HepG2 (cell line): ENCODE measurements around the gene OR52I2. TPM values are rescaled to one million over a fixed set of nuclear protein-coding genes. Genes with fewer than 3 reads are reported as not detected.

Experiments used
- HDAC6 ChIP-seq: fragments of 200-600 bp; sonication (generic); IDR thresholded peaks from 2 replicates; pipeline ENCODE4 v1.7.0; 2017; ENCODE audit warnings: mild to moderate bottlenecking, antibody characterized with exemption, low read length, low read depth
- NCOR1 ChIP-seq: fragments of 200-600 bp; sonication (generic); IDR thresholded peaks from 2 replicates; pipeline ENCODE4 v1.7.0; 2017; ENCODE audit warnings: antibody characterized with exemption, low read length, borderline replicate concordance
- ONECUT2 ChIP-seq: sonication (generic); formaldehyde crosslinking; IDR thresholded peaks from 2 replicates; pipeline ENCODE4 v1.4.0; 2020; ENCODE audit warnings: missing genetic modification reagents
- STAG1 ChIP-seq: sonication (generic); formaldehyde crosslinking; IDR thresholded peaks from 2 replicates; pipeline ENCODE4 v1.4.0; 2020; ENCODE audit warnings: missing genetic modification reagents
- ZNF557 ChIP-seq: sonication (generic); formaldehyde crosslinking; IDR thresholded peaks from 2 replicates; pipeline ENCODE4 v1.4.0; 2020; ENCODE audit warnings: missing genetic modification reagents
- ZNF839 ChIP-seq: sonication (generic); formaldehyde crosslinking; IDR thresholded peaks from 2 replicates; pipeline ENCODE4 v1.4.0; 2020; ENCODE audit warnings: missing genetic modification reagents, mild to moderate bottlenecking, borderline replicate concordance
- polyA plus RNA-seq, 8 experiments: library from polyadenylated mRNA; depleted of rRNA in 3 of 8; stranded (reverse) in 7 of 8; unstranded in 1 of 8; fragments of >200 nt; fragmentation: Illumina TruSeq in 4 of 8; extraction: Trizol in 4 of 8; gene quantifications; 2 replicates each; pipeline versions ENCODE4 v1.2.1 to v1.2.3, GENCODE V29; 2011 to 2016; ENCODE audit warnings: low read depth in 4 of 8, missing spikeins in 1 of 8, mixed read lengths in 1 of 8; ENCODE audit not compliant: insufficient read depth in 1 of 8
- total RNA-seq, 5 experiments: library from RNA; depleted of rRNA; stranded (reverse); fragments of >200 nt; fragmentation: Illumina TruSeq; extraction: Trizol; gene quantifications; 2 replicates each; pipeline ENCODE4 v1.2.3, GENCODE V29; 2016; ENCODE audit warnings: low read depth in 1 of 5
- TF ChIP-seq, protein P1 (sequence below): sonication (generic); formaldehyde crosslinking; IDR thresholded peaks from 2 replicates; pipeline ENCODE4 v1.5.0; 2020; ENCODE audit warnings: mild to moderate bottlenecking, missing genetic modification reagents, borderline replicate concordance
- TF ChIP-seq, protein P2 (sequence below): sonication (generic); formaldehyde crosslinking; IDR thresholded peaks from 2 replicates; pipeline ENCODE4 v1.5.0; 2020; ENCODE audit warnings: mild to moderate bottlenecking, missing genetic modification reagents, moderate library complexity
- TF ChIP-seq, protein P3 (sequence below): sonication (generic); formaldehyde crosslinking; conservative IDR thresholded peaks from 2 replicates; pipeline ENCODE4 v1.5.0; 2020; ENCODE audit warnings: missing genetic modification reagents

OR52I2 gene
- total and polyA plus RNA-seq, 2 of the 13 experiments (the other 11 are each of a cell fraction or from before 2014, with no cell fraction given) = not detected

DNA sequence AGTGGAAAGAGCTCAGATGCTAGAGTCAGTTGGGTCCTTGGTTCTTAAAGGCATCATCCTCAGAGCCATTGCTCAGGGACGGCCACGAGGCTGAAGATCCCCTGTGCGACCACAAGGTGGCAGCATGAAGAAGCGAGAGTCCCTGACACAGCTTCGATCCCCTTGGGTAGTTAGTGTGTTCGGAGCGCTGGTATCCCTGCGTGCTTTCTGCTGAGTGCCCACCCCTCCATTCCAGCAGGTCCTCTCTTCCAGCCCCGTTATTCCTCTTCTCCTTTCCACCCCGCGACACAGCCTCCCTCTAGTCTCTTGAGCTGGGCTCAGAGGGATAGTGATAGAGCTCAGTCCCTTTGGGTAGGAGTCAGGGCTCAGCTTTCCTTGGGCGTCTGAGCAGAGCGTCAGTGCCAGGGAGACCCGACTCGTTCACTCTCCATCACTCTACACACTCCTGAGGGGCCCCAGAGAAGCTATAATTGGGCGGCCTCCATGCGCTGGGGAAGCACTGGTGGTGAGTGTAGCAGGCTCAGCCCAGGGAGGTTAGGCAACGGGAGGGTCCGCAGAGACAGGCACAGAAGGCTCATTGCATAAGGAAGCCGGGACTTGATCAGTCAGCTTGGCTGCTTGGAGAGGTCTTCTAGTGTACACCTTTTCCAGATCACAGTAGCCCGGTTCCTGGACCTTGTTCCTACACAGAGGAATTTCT is 55.6 kb downstream of the OR52I2 start, which contains the start of gene OR51D1 (continued):
- TF ChIP-seq ZNF557 (CRISPR knock-in tag) = no peak
- TF ChIP-seq, protein P1, sequence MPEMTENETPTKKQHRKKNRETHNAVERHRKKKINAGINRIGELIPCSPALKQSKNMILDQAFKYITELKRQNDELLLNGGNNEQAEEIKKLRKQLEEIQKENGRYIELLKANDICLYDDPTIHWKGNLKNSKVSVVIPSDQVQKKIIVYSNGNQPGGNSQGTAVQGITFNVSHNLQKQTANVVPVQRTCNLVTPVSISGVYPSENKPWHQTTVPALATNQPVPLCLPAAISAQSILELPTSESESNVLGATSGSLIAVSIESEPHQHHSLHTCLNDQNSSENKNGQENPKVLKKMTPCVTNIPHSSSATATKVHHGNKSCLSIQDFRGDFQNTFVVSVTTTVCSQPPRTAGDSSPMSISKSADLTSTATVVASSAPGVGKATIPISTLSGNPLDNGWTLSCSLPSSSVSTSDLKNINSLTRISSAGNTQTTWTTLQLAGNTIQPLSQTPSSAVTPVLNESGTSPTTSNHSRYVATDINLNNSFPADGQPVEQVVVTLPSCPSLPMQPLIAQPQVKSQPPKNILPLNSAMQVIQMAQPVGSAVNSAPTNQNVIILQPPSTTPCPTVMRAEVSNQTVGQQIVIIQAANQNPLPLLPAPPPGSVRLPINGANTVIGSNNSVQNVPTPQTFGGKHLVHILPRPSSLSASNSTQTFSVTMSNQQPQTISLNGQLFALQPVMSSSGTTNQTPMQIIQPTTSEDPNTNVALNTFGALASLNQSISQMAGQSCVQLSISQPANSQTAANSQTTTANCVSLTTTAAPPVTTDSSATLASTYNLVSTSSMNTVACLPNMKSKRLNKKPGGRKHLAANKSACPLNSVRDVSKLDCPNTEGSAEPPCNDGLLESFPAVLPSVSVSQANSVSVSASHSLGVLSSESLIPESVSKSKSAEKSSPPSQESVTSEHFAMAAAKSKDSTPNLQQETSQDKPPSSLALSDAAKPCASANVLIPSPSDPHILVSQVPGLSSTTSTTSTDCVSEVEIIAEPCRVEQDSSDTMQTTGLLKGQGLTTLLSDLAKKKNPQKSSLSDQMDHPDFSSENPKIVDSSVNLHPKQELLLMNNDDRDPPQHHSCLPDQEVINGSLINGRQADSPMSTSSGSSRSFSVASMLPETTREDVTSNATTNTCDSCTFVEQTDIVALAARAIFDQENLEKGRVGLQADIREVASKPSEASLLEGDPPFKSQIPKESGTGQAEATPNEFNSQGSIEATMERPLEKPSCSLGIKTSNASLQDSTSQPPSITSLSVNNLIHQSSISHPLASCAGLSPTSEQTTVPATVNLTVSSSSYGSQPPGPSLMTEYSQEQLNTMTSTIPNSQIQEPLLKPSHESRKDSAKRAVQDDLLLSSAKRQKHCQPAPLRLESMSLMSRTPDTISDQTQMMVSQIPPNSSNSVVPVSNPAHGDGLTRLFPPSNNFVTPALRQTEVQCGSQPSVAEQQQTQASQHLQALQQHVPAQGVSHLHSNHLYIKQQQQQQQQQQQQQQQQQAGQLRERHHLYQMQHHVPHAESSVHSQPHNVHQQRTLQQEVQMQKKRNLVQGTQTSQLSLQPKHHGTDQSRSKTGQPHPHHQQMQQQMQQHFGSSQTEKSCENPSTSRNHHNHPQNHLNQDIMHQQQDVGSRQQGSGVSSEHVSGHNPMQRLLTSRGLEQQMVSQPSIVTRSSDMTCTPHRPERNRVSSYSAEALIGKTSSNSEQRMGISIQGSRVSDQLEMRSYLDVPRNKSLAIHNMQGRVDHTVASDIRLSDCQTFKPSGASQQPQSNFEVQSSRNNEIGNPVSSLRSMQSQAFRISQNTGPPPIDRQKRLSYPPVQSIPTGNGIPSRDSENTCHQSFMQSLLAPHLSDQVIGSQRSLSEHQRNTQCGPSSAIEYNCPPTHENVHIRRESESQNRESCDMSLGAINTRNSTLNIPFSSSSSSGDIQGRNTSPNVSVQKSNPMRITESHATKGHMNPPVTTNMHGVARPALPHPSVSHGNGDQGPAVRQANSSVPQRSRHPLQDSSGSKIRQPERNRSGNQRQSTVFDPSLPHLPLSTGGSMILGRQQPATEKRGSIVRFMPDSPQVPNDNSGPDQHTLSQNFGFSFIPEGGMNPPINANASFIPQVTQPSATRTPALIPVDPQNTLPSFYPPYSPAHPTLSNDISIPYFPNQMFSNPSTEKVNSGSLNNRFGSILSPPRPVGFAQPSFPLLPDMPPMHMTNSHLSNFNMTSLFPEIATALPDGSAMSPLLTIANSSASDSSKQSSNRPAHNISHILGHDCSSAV (CRISPR knock-in tag) = no peak
- TF ChIP-seq NCOR1 = no peak
- TF ChIP-seq STAG1 (CRISPR knock-in tag) = peak; percentile 69
- TF ChIP-seq, protein P2, sequence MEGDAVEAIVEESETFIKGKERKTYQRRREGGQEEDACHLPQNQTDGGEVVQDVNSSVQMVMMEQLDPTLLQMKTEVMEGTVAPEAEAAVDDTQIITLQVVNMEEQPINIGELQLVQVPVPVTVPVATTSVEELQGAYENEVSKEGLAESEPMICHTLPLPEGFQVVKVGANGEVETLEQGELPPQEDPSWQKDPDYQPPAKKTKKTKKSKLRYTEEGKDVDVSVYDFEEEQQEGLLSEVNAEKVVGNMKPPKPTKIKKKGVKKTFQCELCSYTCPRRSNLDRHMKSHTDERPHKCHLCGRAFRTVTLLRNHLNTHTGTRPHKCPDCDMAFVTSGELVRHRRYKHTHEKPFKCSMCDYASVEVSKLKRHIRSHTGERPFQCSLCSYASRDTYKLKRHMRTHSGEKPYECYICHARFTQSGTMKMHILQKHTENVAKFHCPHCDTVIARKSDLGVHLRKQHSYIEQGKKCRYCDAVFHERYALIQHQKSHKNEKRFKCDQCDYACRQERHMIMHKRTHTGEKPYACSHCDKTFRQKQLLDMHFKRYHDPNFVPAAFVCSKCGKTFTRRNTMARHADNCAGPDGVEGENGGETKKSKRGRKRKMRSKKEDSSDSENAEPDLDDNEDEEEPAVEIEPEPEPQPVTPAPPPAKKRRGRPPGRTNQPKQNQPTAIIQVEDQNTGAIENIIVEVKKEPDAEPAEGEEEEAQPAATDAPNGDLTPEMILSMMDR (CRISPR knock-in tag) = peak; percentile 90
- TF ChIP-seq, protein P3, sequence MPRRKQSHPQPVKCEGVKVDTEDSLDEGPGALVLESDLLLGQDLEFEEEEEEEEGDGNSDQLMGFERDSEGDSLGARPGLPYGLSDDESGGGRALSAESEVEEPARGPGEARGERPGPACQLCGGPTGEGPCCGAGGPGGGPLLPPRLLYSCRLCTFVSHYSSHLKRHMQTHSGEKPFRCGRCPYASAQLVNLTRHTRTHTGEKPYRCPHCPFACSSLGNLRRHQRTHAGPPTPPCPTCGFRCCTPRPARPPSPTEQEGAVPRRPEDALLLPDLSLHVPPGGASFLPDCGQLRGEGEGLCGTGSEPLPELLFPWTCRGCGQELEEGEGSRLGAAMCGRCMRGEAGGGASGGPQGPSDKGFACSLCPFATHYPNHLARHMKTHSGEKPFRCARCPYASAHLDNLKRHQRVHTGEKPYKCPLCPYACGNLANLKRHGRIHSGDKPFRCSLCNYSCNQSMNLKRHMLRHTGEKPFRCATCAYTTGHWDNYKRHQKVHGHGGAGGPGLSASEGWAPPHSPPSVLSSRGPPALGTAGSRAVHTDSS (CRISPR knock-in tag) = no peak
- no peak for TF ChIP-seq HDAC6
- no peak for TF ChIP-seq ZNF839 (CRISPR knock-in tag)
- TF ChIP-seq ONECUT2 (CRISPR knock-in tag) = no peak
